ENCODE data around the gene NNMT.

- TF ChIP-seq POLR2A (IDR thresholded peaks at IDR 0.05) (no peak), CTCF (IDR thresholded peaks at IDR 0.05) (no peak), EP300 (IDR thresholded peaks at IDR 0.05) (no peak), POLR2AphosphoS5 (IDR thresholded peaks at IDR 0.05) (no peak)
These were observed 23.6 kb downstream of the NNMT start for GRCh38 chr11:114319716-114320328.
